Kidney (tissue), 14 donors: ENCODE measurements around the gene EHD1. TPM values are rescaled to one million over a fixed set of nuclear protein-coding genes. Genes with fewer than 3 reads are reported as not detected.
A peak's percentile ranks its signal among the peaks of the same experiment; 100 is the strongest.

Experiments
- DNase-seq, 5 donors: peaks; one replicate each; pipeline ENCODE4 v3.0.0-alpha.2; 2013 to 2020
- FAIRE-seq: peaks from 2 replicates; lab custom pipeline; 2012; peaks lifted over from hg19 to GRCh38; lab: Jason Lieb, UNC
- H3K27ac ChIP-seq, 2 donors: one replicate each; pipeline ENCODE4 v1.7.0; 2013; ENCODE audit warnings: low read depth in 2 of 2, low read length in 2 of 2, inconsistent platforms in 1 of 2
- H3K27me3 ChIP-seq: one replicate; pipeline ENCODE4 v1.7.1; 2013; ENCODE audit warnings: low read length, inconsistent platforms; ENCODE audit not compliant: control insufficient read depth, insufficient read depth
- H3K36me3 ChIP-seq, 3 donors: one replicate each; pipeline versions ENCODE4 v1.7.0 to v1.7.1; 2013; ENCODE audit warnings: low read length in 3 of 3, control low read depth in 1 of 3, inconsistent platforms in 1 of 3; ENCODE audit not compliant: insufficient read depth in 3 of 3, control insufficient read depth in 2 of 3
- H3K4me1 ChIP-seq, 3 donors: one replicate each; pipeline versions ENCODE4 v1.7.0 to v1.7.1; 2013; ENCODE audit warnings: low read length in 3 of 3, inconsistent platforms in 1 of 3, low read depth in 1 of 3; ENCODE audit not compliant: control insufficient read depth in 2 of 3, insufficient read depth in 2 of 3
- H3K4me3 ChIP-seq, 3 donors: one replicate each; pipeline versions ENCODE4 v1.7.0 to v1.8.1; 2013; ENCODE audit warnings: low read length in 3 of 3, control low read depth in 1 of 3, inconsistent platforms in 1 of 3
- H3K9ac ChIP-seq, 3 donors: one replicate each; pipeline versions ENCODE4 v1.7.0 to v1.7.1; 2013; ENCODE audit warnings: low read length in 3 of 3, control low read depth in 1 of 3, inconsistent platforms in 1 of 3
- H3K9me3 ChIP-seq, 3 donors: one replicate each; pipeline versions ENCODE4 v1.7.0 to v1.7.1; 2013; ENCODE audit warnings: low read length in 3 of 3, control low read depth in 1 of 3, inconsistent platforms in 1 of 3; ENCODE audit not compliant: control insufficient read depth in 2 of 3, insufficient read depth in 1 of 3
- CTCF ChIP-seq: IDR thresholded peaks from 3 replicates; pipeline ENCODE4 v1.5.1; 2012; ENCODE audit warnings: mild to moderate bottlenecking, moderate library complexity, borderline replicate concordance; ENCODE audit not compliant: insufficient read depth; ENCODE audit errors: extremely low read depth
- intact Hi-C: fragments of 100-400 bp; cut with DNase I; formaldehyde crosslinking; loops from one replicate; pipeline ENCODE4 v1.11.1; 2022
- polyA plus RNA-seq: library from polyadenylated mRNA; stranded (reverse); fragments of 350-450 nt; fragmentation: Illumina TruSeq; extraction: RNeasy Lipid Tissue Mini Kit (QIAGEN cat#74804); gene quantifications from one replicate; pipeline ENCODE4 v1.2.3, GENCODE V29; 2014; ENCODE audit warnings: low read depth, low replicate concordance; ENCODE audit not compliant: insufficient read depth
- total RNA-seq: library from RNA; stranded (reverse); fragmentation: NEBNext Ultra II Directional; extraction: Animal tissue kit (Norgen Biotek cat#: 25700); gene quantifications from one replicate; pipeline ENCODE4 v1.2.1, GENCODE V29; 2021
- donor health status: control.
- donor health status: control.
- donor health status: control.
- donor health status: control.
- donor health status: control.
- donor health status: DM: yes; HTN: yes; CAD: no.
- donor health status: Normal renal cell carcinoma (clear cell type).

Gene EHD1
- total and polyA plus RNA-seq, 2 donors from 2014 or later, result 48.9 to 76.1 TPM

GRCh38 chr11:64871492-64871891 is 6.9 kb downstream of the EHD1 start:
- peaks cover 0 to 57% (median 52%) of the 10 kb centered on the region in 3 donors for H3K4me1 ChIP-seq
- no peaks in the 10 kb centered on the region for H3K9me3 ChIP-seq
- FAIRE-seq (no peak), DNase-seq (no peak)
- intact Hi-C loops, result no loop called here
- H3K36me3 ChIP-seq, result peaks cover 0 to 10% (median 4%) of the 10 kb centered on the region in 3 donors
- H3K4me3 ChIP-seq, result peak overlapping the region in 1 of 3 donors; percentile 46
- no peak overlapping the region for H3K9ac ChIP-seq
- H3K27ac ChIP-seq, result peak overlapping the region in 1 of 2 donors; percentile 76
- no peaks in the 10 kb centered on the region for H3K27me3 ChIP-seq
- no peak for TF ChIP-seq CTCF

- H3K4me1 ChIP-seq, result peaks cover 0 to 52% (median 47%) of the 10 kb centered on the region in 3 donors
- H3K27me3 ChIP-seq, result no peaks in the 10 kb centered on the region
- H3K36me3 ChIP-seq, result peaks cover 0 to 10% (median 4%) of the 10 kb centered on the region in 3 donors
- H3K27ac ChIP-seq, result peak overlapping the region; percentile 52 to 76
- intact Hi-C loops, result no loop called here
- no peak for FAIRE-seq
- DNase-seq, result no peak
- no peaks in the 10 kb centered on the region for H3K9me3 ChIP-seq
- peak overlapping the region in 1 of 3 donors; percentile 46 for H3K4me3 ChIP-seq
- TF ChIP-seq CTCF, result no peak
- peak overlapping the region in 1 of 3 donors; percentile 46 for H3K9ac ChIP-seq
These were observed 7.4 kb downstream of the EHD1 start for GRCh38 chr11:64870893-64871466.

GRCh38 chr11:64870176-64870892 is 8.1 kb downstream of the EHD1 start:
- intact Hi-C loops, result no loop called here
- Histone ChIP-seq H3K4me1 (peaks cover 0 to 47% (median 42%) of the 10 kb centered on the region in 3 donors), H3K9me3 (no peaks in the 10 kb centered on the region), H3K27ac (peak overlapping the region; percentile 76 to 77), H3K4me3 (peak overlapping the region in 1 of 3 donors; percentile 46), H3K36me3 (peaks cover 0 to 10% (median 4%) of the 10 kb centered on the region in 3 donors), H3K27me3 (no peaks in the 10 kb centered on the region), H3K9ac (peak overlapping the region in 1 of 3 donors; percentile 46)
- no peak for FAIRE-seq
- DNase-seq, result no peak
- TF ChIP-seq CTCF, result no peak
